ENCODE measurements around the gene CYSRT1. TPM values are rescaled to one million over a fixed set of nuclear protein-coding genes. Genes with fewer than 3 reads are reported as not detected.

CYSRT1 gene
- total RNA-seq, 1 experiment from 2014 or later, result 1.3 TPM

GRCh38 chr9:137221506-137222111 is 3.4 kb upstream of the CYSRT1 start:
- no peak overlapping the region for H2AFZ ChIP-seq (ENCODE audit: low read length)
- peaks cover 50% of the 10 kb centered on the region for H3K4me1 ChIP-seq (ENCODE audit: insufficient read depth, low read length)
- H3F3A ChIP-seq (ENCODE audit: low read length, unreplicated experiment), result peaks cover 2% of the 10 kb centered on the region
- ChIA-PET POLR2A (ENCODE audit: unreplicated experiment) (interaction anchor here (0.5 kb wide), 1 partner anchor 157 kb away, joined by 8 read pairs; no protein-coding TSS in a partner anchor), CTCF (no interaction called here)
- peak overlapping the region; percentile 69 for H3K4me2 ChIP-seq (ENCODE audit: low read length)
- no peaks in the 10 kb centered on the region for H4K20me1 ChIP-seq (ENCODE audit: low read length)
- no peak for TF ChIP-seq EZH2 (IDR thresholded peaks at IDR 0.05; ENCODE audit: low read length, unreplicated experiment)
- no peak for TF ChIP-seq EZH2phosphoT487 (IDR thresholded peaks at IDR 0.05; ENCODE audit: borderline replicate concordance, low read length)
- TF ChIP-seq CTCF (conservative IDR thresholded peaks at IDR 0.05; ENCODE audit: low read depth, low read length), result no peak
- H3K9me3 ChIP-seq (ENCODE audit: low read length), result no peaks in the 10 kb centered on the region
- intact Hi-C loops (cut with micrococcal nuclease), result no loop called here
- H3K27me3 ChIP-seq (ENCODE audit: low read length), result no peaks in the 10 kb centered on the region
- H3K36me3 ChIP-seq (ENCODE audit: low read depth, low read length), result no peaks in the 10 kb centered on the region
- H3K79me2 ChIP-seq (ENCODE audit: low read length), result peaks cover 19% of the 10 kb centered on the region
- no peak overlapping the region for H3K9ac ChIP-seq (ENCODE audit: low read length)
- H3K9me2 ChIP-seq (replicated peaks; ENCODE audit: low read length), result no peaks in the 10 kb centered on the region
- BruUV-seq (replicated peaks), result no TSS peak
- no peak overlapping the region for H3K27ac ChIP-seq (ENCODE audit: low read length)
- no peak for DNase-seq
- no peak for ATAC-seq
- H3K4me3 ChIP-seq (ENCODE audit: low read length), result peak overlapping the region; percentile 55

DNA sequence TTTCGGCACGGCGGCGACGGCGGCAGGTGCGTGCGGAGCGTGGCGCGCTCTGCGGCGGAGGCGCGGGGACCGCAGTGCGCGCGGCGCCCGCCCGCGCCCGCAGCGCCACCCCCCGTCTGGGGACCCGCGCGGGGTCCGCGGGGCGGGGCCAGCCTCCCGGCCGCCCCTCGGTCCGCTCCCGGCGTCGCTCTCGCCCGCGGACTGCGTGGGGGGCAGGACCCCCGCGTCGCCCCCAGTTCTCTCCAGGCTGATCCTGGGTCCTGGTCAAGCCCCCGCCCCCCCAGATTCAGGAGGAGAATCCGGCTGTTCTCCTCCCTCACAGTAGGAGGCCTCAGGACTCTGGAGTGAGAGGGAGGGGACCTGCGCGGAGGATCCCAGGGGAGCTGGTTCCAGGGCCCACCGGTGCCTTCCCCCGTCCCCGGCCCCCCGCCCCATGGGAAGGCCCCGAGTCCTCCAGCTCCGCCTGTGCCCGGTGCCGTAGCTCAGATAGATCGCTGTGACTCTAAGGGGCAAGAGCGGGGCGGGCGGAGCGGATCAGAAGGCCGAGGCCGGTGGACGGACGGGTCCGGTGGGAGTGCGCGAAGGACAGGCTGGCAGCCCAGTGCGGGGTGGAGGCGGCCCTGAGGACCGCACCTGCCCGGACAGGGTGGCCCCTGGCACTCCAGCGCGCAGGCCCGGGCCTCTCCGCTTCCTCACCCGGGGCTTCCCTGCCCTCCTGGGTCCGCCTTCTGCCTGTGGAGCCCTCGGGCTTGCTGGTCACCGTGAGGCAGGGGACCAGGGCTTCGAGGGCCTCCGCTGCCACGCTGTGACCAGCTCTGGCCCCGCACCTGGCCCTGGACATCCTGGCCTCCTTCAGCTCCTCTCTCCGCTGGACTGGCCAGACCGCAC is 2.5 kb upstream of the CYSRT1 start, which contains the start of gene RNF208:
RNF208 (minus strand) TSS at position 51 of the 888 bp plus-strand sequence. CDS start 1,028 bp downstream, outside the sequence.
- ChIA-PET CTCF (no interaction called here), POLR2A (ENCODE audit: unreplicated experiment) (interaction anchor here (0.6 kb wide), 1 partner anchor 503 kb away, joined by 3 read pairs; no protein-coding TSS in a partner anchor)
- Histone ChIP-seq H3K9ac (ENCODE audit: low read length) (peak within 1 kb of the TSS; percentile 41), H3K9me3 (ENCODE audit: low read length) (no peaks in the 10 kb centered on the region), H3K9me2 (replicated peaks; ENCODE audit: low read length) (no peaks in the 10 kb centered on the region), H3K4me2 (ENCODE audit: low read length) (peak within 1 kb of the TSS; percentile 93), H3K27ac (ENCODE audit: low read length) (peak within 1 kb of the TSS; percentile 34; the same call in 1 of the 2 replicates), H3K36me3 (ENCODE audit: low read depth, low read length) (no peaks in the 10 kb centered on the region), H2AFZ (ENCODE audit: low read length) (no peak within 1 kb of the TSS), H3K79me2 (ENCODE audit: low read length) (peaks cover 19% of the 10 kb centered on the region), H3K4me3 (ENCODE audit: low read length) (peak within 1 kb of the TSS; percentile 88), H4K20me1 (ENCODE audit: low read length) (no peaks in the 10 kb centered on the region), H3K27me3 (ENCODE audit: low read length) (no peaks in the 10 kb centered on the region), H3F3A (ENCODE audit: low read length, unreplicated experiment) (peaks cover 2% of the 10 kb centered on the region), H3K4me1 (ENCODE audit: insufficient read depth, low read length) (peaks cover 51% of the 10 kb centered on the region)
- DNase-seq, result no peak
- TF ChIP-seq CTCF (conservative IDR thresholded peaks at IDR 0.05; ENCODE audit: low read depth, low read length) (no peak), EZH2phosphoT487 (IDR thresholded peaks at IDR 0.05; ENCODE audit: borderline replicate concordance, low read length) (no peak), EZH2 (IDR thresholded peaks at IDR 0.05; ENCODE audit: low read length, unreplicated experiment) (no peak)
- no peak for ATAC-seq
- intact Hi-C loops (cut with micrococcal nuclease), result no loop called here
- BruUV-seq (replicated peaks), result TSS peak; percentile 33
